Measurements from ENCODE around the gene LRP6. TPM values are rescaled to one million over a fixed set of nuclear protein-coding genes. Genes with fewer than 3 reads are reported as not detected.

Gene LRP6
- total and polyA plus RNA-seq, 2 of the 8 experiments (the other 6 are each of a cell fraction or from before 2014, with no cell fraction given) = 53.6 to 73.2 TPM

DNA sequence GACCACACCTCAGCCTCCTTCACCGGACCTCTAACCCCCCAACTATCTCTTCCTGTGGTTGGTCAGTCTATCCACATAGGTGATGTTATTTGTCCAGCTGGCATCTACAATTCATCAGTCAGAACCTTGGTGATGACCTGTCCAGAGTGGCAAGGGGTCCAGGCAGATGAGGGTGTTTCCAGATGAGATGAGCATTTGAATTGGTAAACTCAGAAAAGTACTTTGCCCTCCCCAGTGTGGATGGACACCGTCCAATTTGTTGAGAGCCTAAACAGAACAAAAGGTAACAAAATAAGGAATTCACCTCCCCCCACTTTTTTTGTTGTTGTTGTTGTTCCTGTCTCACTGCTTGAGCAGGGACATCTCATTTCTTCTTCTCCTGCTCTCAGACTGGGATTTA, 34.3 kb upstream of the LRP6 start (continued):
- TF ChIP-seq, protein P1, sequence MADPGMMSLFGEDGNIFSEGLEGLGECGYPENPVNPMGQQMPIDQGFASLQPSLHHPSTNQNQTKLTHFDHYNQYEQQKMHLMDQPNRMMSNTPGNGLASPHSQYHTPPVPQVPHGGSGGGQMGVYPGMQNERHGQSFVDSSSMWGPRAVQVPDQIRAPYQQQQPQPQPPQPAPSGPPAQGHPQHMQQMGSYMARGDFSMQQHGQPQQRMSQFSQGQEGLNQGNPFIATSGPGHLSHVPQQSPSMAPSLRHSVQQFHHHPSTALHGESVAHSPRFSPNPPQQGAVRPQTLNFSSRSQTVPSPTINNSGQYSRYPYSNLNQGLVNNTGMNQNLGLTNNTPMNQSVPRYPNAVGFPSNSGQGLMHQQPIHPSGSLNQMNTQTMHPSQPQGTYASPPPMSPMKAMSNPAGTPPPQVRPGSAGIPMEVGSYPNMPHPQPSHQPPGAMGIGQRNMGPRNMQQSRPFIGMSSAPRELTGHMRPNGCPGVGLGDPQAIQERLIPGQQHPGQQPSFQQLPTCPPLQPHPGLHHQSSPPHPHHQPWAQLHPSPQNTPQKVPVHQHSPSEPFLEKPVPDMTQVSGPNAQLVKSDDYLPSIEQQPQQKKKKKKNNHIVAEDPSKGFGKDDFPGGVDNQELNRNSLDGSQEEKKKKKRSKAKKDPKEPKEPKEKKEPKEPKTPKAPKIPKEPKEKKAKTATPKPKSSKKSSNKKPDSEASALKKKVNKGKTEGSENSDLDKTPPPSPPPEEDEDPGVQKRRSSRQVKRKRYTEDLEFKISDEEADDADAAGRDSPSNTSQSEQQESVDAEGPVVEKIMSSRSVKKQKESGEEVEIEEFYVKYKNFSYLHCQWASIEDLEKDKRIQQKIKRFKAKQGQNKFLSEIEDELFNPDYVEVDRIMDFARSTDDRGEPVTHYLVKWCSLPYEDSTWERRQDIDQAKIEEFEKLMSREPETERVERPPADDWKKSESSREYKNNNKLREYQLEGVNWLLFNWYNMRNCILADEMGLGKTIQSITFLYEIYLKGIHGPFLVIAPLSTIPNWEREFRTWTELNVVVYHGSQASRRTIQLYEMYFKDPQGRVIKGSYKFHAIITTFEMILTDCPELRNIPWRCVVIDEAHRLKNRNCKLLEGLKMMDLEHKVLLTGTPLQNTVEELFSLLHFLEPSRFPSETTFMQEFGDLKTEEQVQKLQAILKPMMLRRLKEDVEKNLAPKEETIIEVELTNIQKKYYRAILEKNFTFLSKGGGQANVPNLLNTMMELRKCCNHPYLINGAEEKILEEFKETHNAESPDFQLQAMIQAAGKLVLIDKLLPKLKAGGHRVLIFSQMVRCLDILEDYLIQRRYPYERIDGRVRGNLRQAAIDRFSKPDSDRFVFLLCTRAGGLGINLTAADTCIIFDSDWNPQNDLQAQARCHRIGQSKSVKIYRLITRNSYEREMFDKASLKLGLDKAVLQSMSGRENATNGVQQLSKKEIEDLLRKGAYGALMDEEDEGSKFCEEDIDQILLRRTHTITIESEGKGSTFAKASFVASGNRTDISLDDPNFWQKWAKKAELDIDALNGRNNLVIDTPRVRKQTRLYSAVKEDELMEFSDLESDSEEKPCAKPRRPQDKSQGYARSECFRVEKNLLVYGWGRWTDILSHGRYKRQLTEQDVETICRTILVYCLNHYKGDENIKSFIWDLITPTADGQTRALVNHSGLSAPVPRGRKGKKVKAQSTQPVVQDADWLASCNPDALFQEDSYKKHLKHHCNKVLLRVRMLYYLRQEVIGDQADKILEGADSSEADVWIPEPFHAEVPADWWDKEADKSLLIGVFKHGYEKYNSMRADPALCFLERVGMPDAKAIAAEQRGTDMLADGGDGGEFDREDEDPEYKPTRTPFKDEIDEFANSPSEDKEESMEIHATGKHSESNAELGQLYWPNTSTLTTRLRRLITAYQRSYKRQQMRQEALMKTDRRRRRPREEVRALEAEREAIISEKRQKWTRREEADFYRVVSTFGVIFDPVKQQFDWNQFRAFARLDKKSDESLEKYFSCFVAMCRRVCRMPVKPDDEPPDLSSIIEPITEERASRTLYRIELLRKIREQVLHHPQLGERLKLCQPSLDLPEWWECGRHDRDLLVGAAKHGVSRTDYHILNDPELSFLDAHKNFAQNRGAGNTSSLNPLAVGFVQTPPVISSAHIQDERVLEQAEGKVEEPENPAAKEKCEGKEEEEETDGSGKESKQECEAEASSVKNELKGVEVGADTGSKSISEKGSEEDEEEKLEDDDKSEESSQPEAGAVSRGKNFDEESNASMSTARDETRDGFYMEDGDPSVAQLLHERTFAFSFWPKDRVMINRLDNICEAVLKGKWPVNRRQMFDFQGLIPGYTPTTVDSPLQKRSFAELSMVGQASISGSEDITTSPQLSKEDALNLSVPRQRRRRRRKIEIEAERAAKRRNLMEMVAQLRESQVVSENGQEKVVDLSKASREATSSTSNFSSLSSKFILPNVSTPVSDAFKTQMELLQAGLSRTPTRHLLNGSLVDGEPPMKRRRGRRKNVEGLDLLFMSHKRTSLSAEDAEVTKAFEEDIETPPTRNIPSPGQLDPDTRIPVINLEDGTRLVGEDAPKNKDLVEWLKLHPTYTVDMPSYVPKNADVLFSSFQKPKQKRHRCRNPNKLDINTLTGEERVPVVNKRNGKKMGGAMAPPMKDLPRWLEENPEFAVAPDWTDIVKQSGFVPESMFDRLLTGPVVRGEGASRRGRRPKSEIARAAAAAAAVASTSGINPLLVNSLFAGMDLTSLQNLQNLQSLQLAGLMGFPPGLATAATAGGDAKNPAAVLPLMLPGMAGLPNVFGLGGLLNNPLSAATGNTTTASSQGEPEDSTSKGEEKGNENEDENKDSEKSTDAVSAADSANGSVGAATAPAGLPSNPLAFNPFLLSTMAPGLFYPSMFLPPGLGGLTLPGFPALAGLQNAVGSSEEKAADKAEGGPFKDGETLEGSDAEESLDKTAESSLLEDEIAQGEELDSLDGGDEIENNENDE (IDR thresholded peaks at IDR 0.05; ENCODE audit: insufficient replicate concordance, low read length) = no peak
- TF ChIP-seq, protein P2, sequence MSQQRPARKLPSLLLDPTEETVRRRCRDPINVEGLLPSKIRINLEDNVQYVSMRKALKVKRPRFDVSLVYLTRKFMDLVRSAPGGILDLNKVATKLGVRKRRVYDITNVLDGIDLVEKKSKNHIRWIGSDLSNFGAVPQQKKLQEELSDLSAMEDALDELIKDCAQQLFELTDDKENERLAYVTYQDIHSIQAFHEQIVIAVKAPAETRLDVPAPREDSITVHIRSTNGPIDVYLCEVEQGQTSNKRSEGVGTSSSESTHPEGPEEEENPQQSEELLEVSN (IDR thresholded peaks at IDR 0.05) = no peak
- TF ChIP-seq, protein P3, sequence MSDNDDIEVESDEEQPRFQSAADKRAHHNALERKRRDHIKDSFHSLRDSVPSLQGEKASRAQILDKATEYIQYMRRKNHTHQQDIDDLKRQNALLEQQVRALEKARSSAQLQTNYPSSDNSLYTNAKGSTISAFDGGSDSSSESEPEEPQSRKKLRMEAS (IDR thresholded peaks at IDR 0.05) = no peak
- TF ChIP-seq SP1 (IDR thresholded peaks at IDR 0.05; ENCODE audit: low read depth, low read length) = no peak
- TF ChIP-seq PHF8 (conservative IDR thresholded peaks at IDR 0.05; ENCODE audit: low read depth, low read length) = no peak
- no peak for TF ChIP-seq GTF2F1 (IDR thresholded peaks at IDR 0.05; ENCODE audit: borderline replicate concordance, low read depth, low read length)
- no peak for TF ChIP-seq RFX5 (IDR thresholded peaks at IDR 0.05; ENCODE audit: borderline replicate concordance, low read depth, low read length)
- no peak for TF ChIP-seq ZNF274 (IDR thresholded peaks at IDR 0.05; ENCODE audit: borderline replicate concordance, extremely low read depth, low read length)
- TF ChIP-seq RNF2 (IDR thresholded peaks at IDR 0.05; ENCODE audit: borderline replicate concordance, low read depth, low read length, missing control alignments, poor library complexity, severe bottlenecking) = no peak

Measured in H1 (cell line).